Hindlimb muscle (tissue), 1 donor: ENCODE results near the gene ZSWIM5. TPM values are rescaled to one million over a fixed set of nuclear protein-coding genes. Genes with fewer than 3 reads are reported as not detected.
"Not testable (repeated sequence)": the region's sequence is repeated elsewhere in the genome, so short reads cannot be mapped to it uniquely, and the experiment has no call there.

Experiments
- DNase-seq: peaks from one replicate; pipeline ENCODE4 v3.0.0-alpha.2; 2013
- polyA plus RNA-seq: library from polyadenylated mRNA; unstranded; fragments of 120-200 nt; gene quantifications from one replicate; pipeline ENCODE4 v1.2.1, GENCODE V29; 2013; ENCODE audit not compliant: insufficient read length

The ZSWIM5 gene
- polyA plus RNA-seq, 1 donor: 0.34 TPM

- DNase-seq: no peak
Observed at GRCh38 chr1:45084562-45084961, 121.8 kb downstream of the ZSWIM5 start.

- no peak for DNase-seq
Observed at GRCh38 chr1:45079533-45079932, 126.9 kb downstream of the ZSWIM5 start.

GRCh38 chr1:45076959-45077358 lies 129.4 kb downstream of the ZSWIM5 start:
- DNase-seq: not testable (repeated sequence)

GRCh38 chr1:45071567-45071966 lies 134.8 kb downstream of the ZSWIM5 start:
- DNase-seq: no peak

GRCh38 chr1:45067806-45068205 lies 138.6 kb downstream of the ZSWIM5 start:
- DNase-seq: no peak

GRCh38 chr1:45065083-45065482 lies 141.3 kb downstream of the ZSWIM5 start:
- no peak for DNase-seq

GRCh38 chr1:45062463-45062862 lies 143.9 kb downstream of the ZSWIM5 start:
- not testable (repeated sequence) for DNase-seq

- no peak for DNase-seq
Observed at GRCh38 chr1:45059829-45060228, 146.6 kb downstream of the ZSWIM5 start.

- DNase-seq: no peak
Observed at GRCh38 chr1:45057542-45057941, 148.9 kb downstream of the ZSWIM5 start.

- DNase-seq: no peak
Observed at GRCh38 chr1:45051005-45051772, 155.2 kb downstream of the ZSWIM5 start.

- no peak for DNase-seq
Observed at GRCh38 chr1:45047032-45047431, 159.4 kb downstream of the ZSWIM5 start.

GRCh38 chr1:45044916-45045315 lies 161.5 kb downstream of the ZSWIM5 start:
- DNase-seq: no peak

GRCh38 chr1:45043094-45043493 lies 163.3 kb downstream of the ZSWIM5 start:
- no peak for DNase-seq

- no peak for DNase-seq
Observed at GRCh38 chr1:45040297-45040696, 166.1 kb downstream of the ZSWIM5 start.

- DNase-seq: no peak
Observed at GRCh38 chr1:45038661-45039364, 167.6 kb downstream of the ZSWIM5 start.

- DNase-seq: no peak
Observed at GRCh38 chr1:45038240-45038639, 168.2 kb downstream of the ZSWIM5 start.

GRCh38 chr1:45037456-45037855 lies 168.9 kb downstream of the ZSWIM5 start:
- DNase-seq: no peak

GRCh38 chr1:45035631-45036301 lies 170.6 kb downstream of the ZSWIM5 start:
- DNase-seq: no peak

GRCh38 chr1:45033356-45033755 lies 173.0 kb downstream of the ZSWIM5 start:
- DNase-seq: no peak

GRCh38 chr1:45032837-45033236 lies 173.6 kb downstream of the ZSWIM5 start:
- DNase-seq: no peak

GRCh38 chr1:45026446-45026845 lies 180.0 kb downstream of the ZSWIM5 start:
- DNase-seq: no peak

GRCh38 chr1:45023663-45024062 lies 182.7 kb downstream of the ZSWIM5 start:
- DNase-seq: no peak

- no peak for DNase-seq
Observed at GRCh38 chr1:45018599-45019230, 187.7 kb downstream of the ZSWIM5 start.
